ENCODE measurements around the gene ZBTB33. TPM values are rescaled to one million over a fixed set of nuclear protein-coding genes. Genes with fewer than 3 reads are reported as not detected.

Gene ZBTB33
- total RNA-seq, 1 donor = 20.3 TPM

DNA sequence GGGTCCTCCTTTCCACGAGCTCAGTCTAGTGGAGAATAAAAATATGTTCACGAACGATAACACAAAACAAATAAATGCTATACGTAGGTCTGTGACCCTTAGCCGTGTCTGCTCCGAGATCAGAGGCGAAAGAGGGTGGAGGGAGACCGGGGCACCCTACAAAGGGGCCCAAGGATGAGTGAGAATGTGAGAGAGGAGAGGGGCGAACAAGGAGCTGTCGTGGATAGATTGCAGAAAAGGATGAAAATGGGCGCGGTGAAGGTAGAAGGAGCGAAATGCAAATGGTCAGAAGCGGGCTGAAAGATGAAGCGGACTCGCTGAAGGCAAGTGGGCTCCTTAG, 6.2 kb upstream of the ZBTB33 start:
- H3K4me3 ChIP-seq (ENCODE audit: low read depth, low read length) = peak overlapping the region; percentile 75
- TF ChIP-seq, protein P1, sequence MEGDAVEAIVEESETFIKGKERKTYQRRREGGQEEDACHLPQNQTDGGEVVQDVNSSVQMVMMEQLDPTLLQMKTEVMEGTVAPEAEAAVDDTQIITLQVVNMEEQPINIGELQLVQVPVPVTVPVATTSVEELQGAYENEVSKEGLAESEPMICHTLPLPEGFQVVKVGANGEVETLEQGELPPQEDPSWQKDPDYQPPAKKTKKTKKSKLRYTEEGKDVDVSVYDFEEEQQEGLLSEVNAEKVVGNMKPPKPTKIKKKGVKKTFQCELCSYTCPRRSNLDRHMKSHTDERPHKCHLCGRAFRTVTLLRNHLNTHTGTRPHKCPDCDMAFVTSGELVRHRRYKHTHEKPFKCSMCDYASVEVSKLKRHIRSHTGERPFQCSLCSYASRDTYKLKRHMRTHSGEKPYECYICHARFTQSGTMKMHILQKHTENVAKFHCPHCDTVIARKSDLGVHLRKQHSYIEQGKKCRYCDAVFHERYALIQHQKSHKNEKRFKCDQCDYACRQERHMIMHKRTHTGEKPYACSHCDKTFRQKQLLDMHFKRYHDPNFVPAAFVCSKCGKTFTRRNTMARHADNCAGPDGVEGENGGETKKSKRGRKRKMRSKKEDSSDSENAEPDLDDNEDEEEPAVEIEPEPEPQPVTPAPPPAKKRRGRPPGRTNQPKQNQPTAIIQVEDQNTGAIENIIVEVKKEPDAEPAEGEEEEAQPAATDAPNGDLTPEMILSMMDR (IDR thresholded peaks at IDR 0.05; ENCODE audit: insufficient read depth, low read depth, low read length) = no peak
- no peak for DNase-seq (ENCODE audit: low read depth)

- TF ChIP-seq, protein P1 (IDR thresholded peaks at IDR 0.05; ENCODE audit: insufficient read depth, low read depth, low read length) = no peak
- peak; percentile 76 for DNase-seq (ENCODE audit: low read depth)
- H3K4me3 ChIP-seq (ENCODE audit: low read depth, low read length) = peak overlapping the region; percentile 75
These were observed 5.7 kb upstream of the ZBTB33 start for GRCh38 chrX:120244735-120245498.

DNA sequence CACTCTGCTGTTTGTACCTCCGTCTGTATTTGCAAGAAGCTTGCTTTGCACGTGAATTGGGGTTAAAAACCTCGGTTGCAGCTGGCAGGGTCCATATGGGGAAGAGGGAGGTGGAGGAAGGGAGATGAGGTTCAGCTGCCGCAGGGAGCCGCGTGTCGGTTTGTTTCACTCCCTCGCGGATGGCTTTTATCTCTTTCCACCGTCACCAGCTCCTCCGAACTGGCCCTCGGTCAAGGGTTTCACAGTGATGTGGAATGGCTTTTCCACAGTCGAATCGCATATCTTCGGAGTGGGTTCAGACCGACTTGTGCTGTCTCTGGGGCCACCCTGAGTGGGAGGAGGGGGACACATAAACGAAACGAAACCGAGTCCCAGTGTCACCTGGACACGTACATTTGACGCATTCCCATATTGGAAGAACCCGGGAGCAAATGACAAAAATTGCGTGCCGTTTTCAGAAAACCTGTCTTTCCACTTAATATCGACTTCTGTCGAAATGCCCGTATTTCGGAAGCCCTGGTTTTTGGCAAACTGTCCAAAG, 929 bp downstream of the ZBTB33 start:
- peak overlapping the region; percentile 86 for H3K4me3 ChIP-seq (ENCODE audit: low read depth, low read length)
- TF ChIP-seq, protein P1 (IDR thresholded peaks at IDR 0.05; ENCODE audit: insufficient read depth, low read depth, low read length) = no peak
- peak; percentile 43 for DNase-seq (ENCODE audit: low read depth)

DNA sequence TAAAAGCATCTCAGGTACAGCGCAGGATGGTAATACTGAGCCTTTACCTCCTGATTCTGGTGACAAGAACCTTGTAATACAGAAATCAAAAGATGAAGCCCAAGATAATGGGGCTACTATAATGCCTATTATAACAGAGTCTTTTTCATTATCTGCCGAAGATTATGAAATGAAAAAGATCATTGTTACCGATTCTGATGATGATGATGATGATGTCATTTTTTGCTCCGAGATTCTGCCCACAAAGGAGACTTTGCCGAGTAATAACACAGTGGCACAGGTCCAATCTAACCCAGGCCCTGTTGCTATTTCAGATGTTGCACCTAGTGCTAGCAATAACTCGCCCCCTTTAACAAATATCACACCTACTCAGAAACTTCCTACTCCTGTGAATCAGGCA, 3.2 kb downstream of the ZBTB33 start:
- TF ChIP-seq, protein P1 (IDR thresholded peaks at IDR 0.05; ENCODE audit: insufficient read depth, low read depth, low read length) = no peak
- no peak for DNase-seq (ENCODE audit: low read depth)
- H3K4me3 ChIP-seq (ENCODE audit: low read depth, low read length) = no peak overlapping the region

GRCh38 chrX:120260369-120260768, 9.8 kb downstream of the ZBTB33 start:
- TF ChIP-seq, protein P1 (IDR thresholded peaks at IDR 0.05; ENCODE audit: insufficient read depth, low read depth, low read length) = no peak
- DNase-seq (ENCODE audit: low read depth) = no peak

GRCh38 chrX:120262859-120263708, 12.5 kb downstream of the ZBTB33 start:
- H3K4me3 ChIP-seq (ENCODE audit: low read depth, low read length) = no peak overlapping the region
- TF ChIP-seq, protein P1 (IDR thresholded peaks at IDR 0.05; ENCODE audit: insufficient read depth, low read depth, low read length) = no peak
- DNase-seq (ENCODE audit: low read depth) = no peak

More at GRCh38 chrX:120260369-120260768, 9.8 kb downstream of the ZBTB33 start:
- H3K4me3 ChIP-seq (ENCODE audit: low read depth, low read length) = no peak overlapping the region

Data from fibroblast of villous mesenchyme (primary cell).